ENCODE measurements around the gene TOMM6.

DNA sequence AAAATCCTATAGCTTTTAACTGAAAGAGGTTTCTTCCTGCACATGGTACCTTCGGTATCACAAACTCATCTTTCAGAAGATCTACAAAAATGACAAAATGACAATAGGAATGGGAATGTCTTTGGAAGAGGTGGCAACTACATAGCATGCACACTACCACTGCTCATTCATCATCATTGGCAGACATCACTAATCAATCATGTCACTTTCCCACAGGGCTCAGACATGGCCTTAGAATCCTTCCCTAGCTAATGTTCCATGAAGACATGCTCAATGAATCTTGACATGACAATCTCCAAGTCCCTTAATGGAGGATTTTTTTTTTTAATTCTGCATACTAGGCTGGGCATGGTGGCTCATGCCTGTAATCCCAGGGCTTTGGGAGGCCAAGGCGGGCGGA lies 37.1 kb upstream of the TOMM6 start:
- TF ChIP-seq, protein P1, sequence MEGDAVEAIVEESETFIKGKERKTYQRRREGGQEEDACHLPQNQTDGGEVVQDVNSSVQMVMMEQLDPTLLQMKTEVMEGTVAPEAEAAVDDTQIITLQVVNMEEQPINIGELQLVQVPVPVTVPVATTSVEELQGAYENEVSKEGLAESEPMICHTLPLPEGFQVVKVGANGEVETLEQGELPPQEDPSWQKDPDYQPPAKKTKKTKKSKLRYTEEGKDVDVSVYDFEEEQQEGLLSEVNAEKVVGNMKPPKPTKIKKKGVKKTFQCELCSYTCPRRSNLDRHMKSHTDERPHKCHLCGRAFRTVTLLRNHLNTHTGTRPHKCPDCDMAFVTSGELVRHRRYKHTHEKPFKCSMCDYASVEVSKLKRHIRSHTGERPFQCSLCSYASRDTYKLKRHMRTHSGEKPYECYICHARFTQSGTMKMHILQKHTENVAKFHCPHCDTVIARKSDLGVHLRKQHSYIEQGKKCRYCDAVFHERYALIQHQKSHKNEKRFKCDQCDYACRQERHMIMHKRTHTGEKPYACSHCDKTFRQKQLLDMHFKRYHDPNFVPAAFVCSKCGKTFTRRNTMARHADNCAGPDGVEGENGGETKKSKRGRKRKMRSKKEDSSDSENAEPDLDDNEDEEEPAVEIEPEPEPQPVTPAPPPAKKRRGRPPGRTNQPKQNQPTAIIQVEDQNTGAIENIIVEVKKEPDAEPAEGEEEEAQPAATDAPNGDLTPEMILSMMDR (conservative IDR thresholded peaks at IDR 0.05; ENCODE audit: low read length), result no peak
- TF ChIP-seq EZH2phosphoT487 (IDR thresholded peaks at IDR 0.05; ENCODE audit: borderline replicate concordance, low read depth, low read length), result no peak

All from OCI-LY7 (cell line).